Measurements from ENCODE around the gene PCDHA7.
A peak's percentile ranks its signal among the peaks of the same experiment; 100 is the strongest.
"Not testable (repeated sequence)": the region's sequence is repeated elsewhere in the genome, so short reads cannot be mapped to it uniquely, and the experiment has no call there.

The PCDHA7 gene

GRCh38 chr5:140833993-140834392 lies at the start of gene PCDHA7:
PCDHA7 (plus strand) TSS chr5:140834269; CDS start chr5:140834384, 115 bp downstream.
- DNase-seq: no peak

GRCh38 chr5:140785905-140786686 lies 48.0 kb upstream of the PCDHA7 start, which contains the start of gene PCDHA1:
PCDHA1 (plus strand) TSS chr5:140786140.
- DNase-seq: no peak

GRCh38 chr5:140787422-140787821 lies 46.6 kb upstream of the PCDHA7 start:
- not testable (repeated sequence) for DNase-seq

GRCh38 chr5:140787849-140788504 lies 46.1 kb upstream of the PCDHA7 start:
- DNase-seq: not testable (repeated sequence)

- no peak for DNase-seq
Observed at GRCh38 chr5:140791089-140791488, 43.0 kb upstream of the PCDHA7 start.

GRCh38 chr5:140794595-140795258 lies 39.3 kb upstream of the PCDHA7 start, which contains the start of gene PCDHA2:
PCDHA2 (plus strand) TSS chr5:140794852.
- DNase-seq: no peak

GRCh38 chr5:140795259-140795641 lies 38.8 kb upstream of the PCDHA7 start:
- DNase-seq: no peak

- DNase-seq: not testable (repeated sequence)
Observed at GRCh38 chr5:140796072-140796717, 37.9 kb upstream of the PCDHA7 start.

- DNase-seq: no peak
Observed at GRCh38 chr5:140796718-140797095, 37.4 kb upstream of the PCDHA7 start.

- DNase-seq: no peak
Observed at GRCh38 chr5:140800816-140801493, 33.1 kb upstream of the PCDHA7 start, which contains the start of gene PCDHA3. PCDHA3 (plus strand) TSS chr5:140801057.

GRCh38 chr5:140801494-140801841 lies 32.6 kb upstream of the PCDHA7 start:
- DNase-seq: no peak

GRCh38 chr5:140802381-140802780 lies 31.7 kb upstream of the PCDHA7 start:
- DNase-seq: not testable (repeated sequence)

- no peak for DNase-seq
Observed at GRCh38 chr5:140802781-140803271, 31.2 kb upstream of the PCDHA7 start.

GRCh38 chr5:140806834-140807775 lies 27.0 kb upstream of the PCDHA7 start, which contains the start of gene PCDHA4:
PCDHA4 (plus strand) TSS chr5:140807068.
- DNase-seq: peak; percentile 2

GRCh38 chr5:140808241-140808888 lies 25.7 kb upstream of the PCDHA7 start:
- DNase-seq: not testable (repeated sequence)

GRCh38 chr5:140808889-140809291 lies 25.2 kb upstream of the PCDHA7 start:
- DNase-seq: no peak

GRCh38 chr5:140821375-140822280 lies 12.4 kb upstream of the PCDHA7 start, which contains the start of gene PCDHA5:
PCDHA5 (plus strand) TSS chr5:140821613.
- no peak for DNase-seq

- no peak for DNase-seq
Observed at GRCh38 chr5:140822281-140822629, 11.8 kb upstream of the PCDHA7 start.

- DNase-seq: not testable (repeated sequence)
Observed at GRCh38 chr5:140822969-140823368, 11.1 kb upstream of the PCDHA7 start.

Measured in KG1 (cell line).